SW480 (cell line): ENCODE data around the gene PPP1R3F.
"Not testable (repeated sequence)": the region's sequence is repeated elsewhere in the genome, so short reads cannot be mapped to it uniquely, and the experiment has no call there.

Source experiments
- DNase-seq: peaks from one replicate; pipeline ENCODE4 v3.0.0-alpha.2; 2016; ENCODE audit warnings: low spot score

Gene PPP1R3F

GRCh38 chrX:49322266-49322665 is 52.7 kb downstream of the PPP1R3F start:
- DNase-seq = not testable (repeated sequence)

DNA sequence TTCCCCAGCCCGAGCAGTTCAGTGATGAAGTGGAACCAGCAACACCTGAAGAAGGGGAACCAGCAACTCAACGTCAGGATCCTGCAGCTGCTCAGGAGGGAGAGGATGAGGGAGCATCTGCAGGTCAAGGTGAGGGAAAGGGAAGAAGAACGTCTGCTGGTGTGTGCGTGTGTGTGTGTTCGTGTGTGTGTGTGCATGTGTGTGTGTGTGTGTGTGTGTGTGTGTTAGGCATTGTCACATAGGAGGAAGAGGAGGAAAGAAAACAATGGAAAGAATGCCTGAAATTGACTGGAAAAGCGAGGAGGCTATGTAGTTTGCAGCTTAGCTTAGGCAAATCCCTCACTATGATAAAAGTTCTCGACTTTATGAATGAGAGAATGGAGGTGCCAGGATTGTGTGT is 54.1 kb downstream of the PPP1R3F start:
- DNase-seq = not testable (repeated sequence)

GRCh38 chrX:49330421-49330820 is 60.8 kb downstream of the PPP1R3F start:
- DNase-seq = not testable (repeated sequence)

DNA sequence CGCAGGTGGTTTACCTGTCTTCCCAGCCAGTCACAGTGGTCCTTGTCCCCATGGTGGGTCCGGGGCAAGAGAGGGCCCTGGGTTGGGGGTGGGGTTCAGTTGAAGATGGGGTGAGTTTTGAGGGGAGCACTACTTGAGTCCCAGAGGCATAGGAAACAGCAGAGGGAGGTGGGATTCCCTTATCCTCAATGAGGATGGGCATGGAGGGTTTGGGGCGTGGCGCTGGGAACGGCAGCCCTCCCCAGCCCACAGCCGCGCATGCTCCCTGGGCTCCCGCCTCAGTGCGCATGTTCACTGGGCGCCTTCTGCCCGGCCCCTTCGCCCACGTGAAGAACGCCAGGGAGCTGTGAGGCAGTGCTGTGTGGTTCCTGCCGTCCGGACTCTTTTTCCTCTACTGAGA is 61.7 kb downstream of the PPP1R3F start, which contains the start of gene GAGE13:
Gene GAGE13 (plus strand): TSS at position 301 of the 400 bp plus-strand sequence. CDS start 1,156 bp downstream, outside the sequence.
- not testable (repeated sequence) for DNase-seq

DNA sequence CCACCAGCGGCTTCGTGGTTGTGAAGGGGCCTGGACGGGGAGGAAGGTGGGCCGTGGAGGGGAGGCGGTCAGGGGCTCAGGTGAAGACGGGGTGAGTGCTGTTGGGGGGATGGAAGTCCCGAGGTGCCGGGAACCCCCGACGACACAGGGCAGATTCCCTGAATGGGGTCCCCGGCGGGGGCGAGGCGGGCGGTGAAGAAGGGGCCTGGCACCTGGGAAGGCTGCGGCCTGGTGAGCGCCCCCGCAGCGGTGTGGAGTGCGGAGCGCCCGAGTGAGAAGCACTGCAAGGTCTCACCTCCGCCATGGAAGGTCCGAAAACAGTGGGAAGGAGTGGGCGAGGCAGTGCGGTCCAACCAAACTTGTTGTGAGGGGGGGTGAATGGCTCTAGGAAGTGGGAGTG is 62.2 kb downstream of the PPP1R3F start:
- DNase-seq = not testable (repeated sequence)
